GM12801 (cell line): ENCODE results near the gene SLCO3A1.

Experiments
- TF ChIP-seq, protein P1 (sequence below): IDR thresholded peaks from one replicate; pipeline ENCODE4 v1.5.1; 2011; ENCODE audit warnings: control low read depth; ENCODE audit not compliant: insufficient read length; ENCODE audit errors: extremely low read depth

Gene SLCO3A1

GRCh38 chr15:92195241-92195640 lies 341.7 kb downstream of the SLCO3A1 start:
- TF ChIP-seq, protein P1, sequence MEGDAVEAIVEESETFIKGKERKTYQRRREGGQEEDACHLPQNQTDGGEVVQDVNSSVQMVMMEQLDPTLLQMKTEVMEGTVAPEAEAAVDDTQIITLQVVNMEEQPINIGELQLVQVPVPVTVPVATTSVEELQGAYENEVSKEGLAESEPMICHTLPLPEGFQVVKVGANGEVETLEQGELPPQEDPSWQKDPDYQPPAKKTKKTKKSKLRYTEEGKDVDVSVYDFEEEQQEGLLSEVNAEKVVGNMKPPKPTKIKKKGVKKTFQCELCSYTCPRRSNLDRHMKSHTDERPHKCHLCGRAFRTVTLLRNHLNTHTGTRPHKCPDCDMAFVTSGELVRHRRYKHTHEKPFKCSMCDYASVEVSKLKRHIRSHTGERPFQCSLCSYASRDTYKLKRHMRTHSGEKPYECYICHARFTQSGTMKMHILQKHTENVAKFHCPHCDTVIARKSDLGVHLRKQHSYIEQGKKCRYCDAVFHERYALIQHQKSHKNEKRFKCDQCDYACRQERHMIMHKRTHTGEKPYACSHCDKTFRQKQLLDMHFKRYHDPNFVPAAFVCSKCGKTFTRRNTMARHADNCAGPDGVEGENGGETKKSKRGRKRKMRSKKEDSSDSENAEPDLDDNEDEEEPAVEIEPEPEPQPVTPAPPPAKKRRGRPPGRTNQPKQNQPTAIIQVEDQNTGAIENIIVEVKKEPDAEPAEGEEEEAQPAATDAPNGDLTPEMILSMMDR, result no peak

GRCh38 chr15:92196342-92196741 lies 342.8 kb downstream of the SLCO3A1 start:
- TF ChIP-seq, protein P1, result no peak

- TF ChIP-seq, protein P1, result no peak
Measured at GRCh38 chr15:92197746-92198145, 344.2 kb downstream of the SLCO3A1 start.

GRCh38 chr15:92200891-92201290 lies 347.4 kb downstream of the SLCO3A1 start:
- TF ChIP-seq, protein P1, result no peak

DNA sequence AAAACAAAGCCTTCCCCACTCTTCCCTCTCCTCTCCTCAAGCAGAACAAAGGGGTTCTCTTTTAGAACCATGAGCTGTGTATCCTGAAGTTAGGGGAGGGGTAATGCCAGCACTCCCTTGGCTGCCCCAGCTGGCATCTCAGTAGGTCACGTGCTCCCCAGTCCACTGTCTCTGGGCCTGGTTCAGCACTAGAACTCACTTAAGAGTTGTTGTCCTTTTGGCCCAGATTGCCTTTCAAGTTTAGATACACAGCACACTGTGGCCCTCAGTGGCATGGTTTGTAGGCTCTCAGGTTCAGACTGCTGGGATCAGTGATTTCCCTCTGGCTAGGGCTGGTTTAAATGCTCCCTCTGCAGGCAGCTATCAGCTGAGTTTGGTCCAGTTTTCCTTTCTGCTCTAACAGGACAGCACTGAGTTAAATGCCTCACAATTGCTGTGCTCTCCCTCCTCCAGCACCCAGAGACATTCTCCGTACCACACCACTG lies 351.8 kb downstream of the SLCO3A1 start:
- TF ChIP-seq, protein P1, result no peak
